PFSK-1 (cell line): ENCODE results near the gene EGR4.

Experiments
- FOXP2 ChIP-seq: optimal IDR thresholded peaks from 2 replicates; pipeline ENCODE3; 2011; ENCODE audit warnings: borderline replicate concordance, control low read depth, inconsistent platforms; ENCODE audit not compliant: insufficient read depth; ENCODE audit errors: extremely low read length, extremely low read depth
- TAF1 ChIP-seq: IDR thresholded peaks from 2 replicates; pipeline ENCODE4 v1.6.1; 2012; ENCODE audit warnings: low read length, control low read depth, borderline replicate concordance; ENCODE audit not compliant: insufficient read depth

DNA sequence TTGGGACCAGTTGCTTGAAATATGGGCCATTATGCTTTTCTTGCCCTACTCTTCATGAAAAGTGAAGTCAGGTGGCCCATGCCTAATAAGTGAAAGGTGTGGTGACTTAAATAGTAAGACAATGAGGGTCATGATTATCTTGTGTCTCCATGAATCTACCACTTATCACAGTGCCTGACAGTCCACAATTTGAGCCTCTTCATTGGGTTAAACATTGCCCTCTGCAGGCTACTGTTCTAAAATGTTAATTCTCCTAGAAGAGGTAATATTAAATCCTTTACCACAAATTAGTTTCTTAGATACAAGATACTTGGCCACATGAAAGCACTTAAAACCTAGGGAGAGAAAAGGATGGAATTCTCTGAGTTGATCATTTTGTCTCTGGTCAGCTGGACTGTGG is 4.0 kb downstream of the EGR4 start:
- TF ChIP-seq FOXP2 (no peak), TAF1 (no peak)
